HG03095 (cell line): ENCODE data around the gene ERC2.

Source experiments
- ATAC-seq: cut with Tn5 transposase; IDR thresholded peaks from one replicate; pipeline ENCODE4 v1.9.1; 2021; ENCODE audit warnings: moderate library complexity; ENCODE audit not compliant: unreplicated experiment

The ERC2 gene

DNA sequence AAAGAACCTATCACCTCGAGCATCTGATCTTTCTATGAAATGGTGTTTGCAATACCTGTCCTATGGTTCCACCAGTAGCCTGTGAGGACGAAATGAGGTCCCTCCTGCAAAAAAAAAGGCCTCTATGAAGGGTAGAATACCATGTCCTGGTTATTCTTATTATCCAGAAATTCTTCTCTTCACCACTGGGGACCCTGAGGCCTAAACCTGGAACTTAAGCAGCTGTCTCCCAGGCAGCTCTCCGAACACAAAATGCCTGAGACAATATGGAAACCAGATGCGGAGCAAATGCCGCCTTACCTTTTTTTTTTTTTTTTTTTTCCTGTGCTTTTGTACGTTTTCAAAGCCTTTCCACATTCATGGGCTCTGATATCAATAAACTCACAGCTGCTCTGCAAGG is 919.1 kb downstream of the ERC2 start:
- ATAC-seq = no peak

DNA sequence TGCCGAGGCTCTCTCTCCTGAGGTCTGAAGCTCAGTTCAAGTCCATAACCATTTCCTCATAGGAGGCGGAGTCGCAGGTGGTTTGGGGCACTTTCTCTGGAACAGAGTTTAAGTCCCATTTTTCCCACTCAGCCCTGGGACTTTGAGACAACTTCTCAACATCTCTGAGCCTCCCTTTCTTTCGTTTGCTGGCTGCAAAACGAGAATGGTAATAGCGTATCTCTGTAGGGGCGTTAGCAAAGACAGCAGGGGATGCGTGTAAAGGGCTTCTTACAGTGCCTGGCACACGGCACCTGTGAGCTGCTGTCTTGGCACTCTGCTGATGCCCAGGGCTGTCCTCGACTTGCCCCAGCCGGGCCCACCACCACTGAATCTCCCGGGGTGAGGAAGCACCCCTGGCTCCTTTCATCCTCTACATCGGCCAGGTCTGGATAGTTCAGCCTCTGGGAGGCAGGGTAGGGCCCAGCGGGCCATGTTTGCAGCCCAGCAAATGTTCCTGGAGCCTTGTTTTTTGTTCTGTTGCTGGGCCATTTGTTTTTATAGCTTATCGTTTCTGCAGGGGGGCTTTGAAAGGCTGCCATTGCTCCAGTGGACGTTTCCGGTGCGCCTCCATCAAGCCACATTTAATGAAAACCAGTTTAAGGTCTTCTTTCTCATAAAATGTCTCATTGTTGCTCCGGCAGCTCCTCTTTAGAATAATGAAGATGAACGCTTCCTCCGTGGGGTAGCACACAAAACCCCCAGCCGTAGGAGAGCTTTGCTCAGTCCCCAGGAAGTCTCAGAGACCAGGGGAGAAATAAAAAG is 921.2 kb downstream of the ERC2 start:
- ATAC-seq = no peak

DNA sequence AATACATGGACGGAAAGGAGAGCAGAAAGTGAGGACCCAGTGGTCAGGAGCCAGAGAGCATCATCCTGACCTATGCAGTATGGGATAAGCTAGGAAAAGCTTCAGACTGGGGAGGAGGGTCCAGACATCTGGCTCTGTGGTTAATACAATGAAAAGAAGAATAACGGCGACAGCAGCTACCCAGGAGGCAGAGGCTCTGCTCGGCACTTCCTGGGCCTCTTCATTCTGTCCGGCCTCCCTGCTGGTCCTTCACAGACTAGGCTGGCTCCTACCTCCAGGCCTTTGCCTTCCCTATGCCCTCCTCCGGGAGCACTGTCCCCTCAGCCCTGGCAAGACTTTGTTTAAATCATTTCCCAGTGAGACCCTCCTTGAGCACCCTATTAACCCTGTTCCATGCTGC is 922.3 kb downstream of the ERC2 start:
- no peak for ATAC-seq

DNA sequence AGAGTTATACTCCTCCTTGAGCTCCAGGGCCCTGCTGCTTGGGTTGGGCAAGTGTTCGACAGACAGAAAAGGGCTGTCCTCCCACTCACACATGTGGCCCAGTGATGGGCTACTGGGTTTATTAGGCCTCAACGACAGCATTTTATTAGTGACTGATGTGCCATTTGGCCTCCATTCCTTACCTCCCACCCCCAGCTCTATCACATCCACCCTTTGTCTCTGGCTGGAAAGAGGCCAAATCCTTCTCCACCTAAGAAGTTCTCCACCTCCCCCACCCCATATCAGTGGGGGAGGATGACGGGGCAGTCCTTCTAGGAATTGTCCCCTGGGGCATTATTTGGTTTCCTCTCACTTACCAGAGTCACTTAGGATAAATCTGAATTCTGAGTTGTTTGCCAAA is 924.0 kb downstream of the ERC2 start:
- no peak for ATAC-seq

DNA sequence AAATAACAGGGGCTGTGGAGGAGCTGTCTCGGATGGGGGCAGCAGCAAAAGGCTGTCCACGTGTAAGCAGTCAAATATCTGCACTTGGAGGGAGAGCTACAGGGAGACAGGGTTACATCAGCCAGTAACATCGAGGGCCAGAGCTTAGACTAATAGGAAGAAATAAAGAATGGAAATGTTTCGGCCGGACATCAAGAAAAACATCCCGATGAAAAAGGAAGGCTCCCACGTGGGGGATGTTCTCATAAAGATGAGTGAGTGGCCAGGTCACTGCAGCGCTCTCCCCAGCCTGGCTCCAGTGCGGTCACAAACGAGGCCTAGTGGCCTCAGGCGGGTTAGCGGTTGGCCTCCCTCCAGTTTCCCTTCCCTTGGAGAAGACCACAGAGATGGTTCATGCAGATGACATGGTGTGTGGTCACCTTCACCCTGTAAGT is 925.1 kb downstream of the ERC2 start:
- ATAC-seq = no peak

DNA sequence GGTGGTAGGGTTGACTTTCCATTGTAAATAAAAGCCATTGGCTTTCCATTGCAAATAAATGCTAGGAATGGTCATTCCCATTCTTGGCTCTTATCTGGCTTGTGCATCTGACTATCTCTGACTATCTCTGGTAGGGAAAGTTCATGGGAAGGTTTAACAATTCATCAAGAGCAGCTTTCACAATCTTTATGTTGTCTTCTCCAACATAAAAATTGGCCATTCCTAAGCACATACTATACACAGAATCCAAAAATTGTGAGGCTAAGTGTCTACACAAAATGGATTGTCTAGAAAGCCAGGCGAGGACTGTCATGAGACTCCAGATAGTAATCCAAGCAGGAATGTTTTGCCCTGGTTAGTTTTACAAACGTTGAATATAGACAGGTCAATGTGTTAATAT is 926.8 kb downstream of the ERC2 start:
- no peak for ATAC-seq

DNA sequence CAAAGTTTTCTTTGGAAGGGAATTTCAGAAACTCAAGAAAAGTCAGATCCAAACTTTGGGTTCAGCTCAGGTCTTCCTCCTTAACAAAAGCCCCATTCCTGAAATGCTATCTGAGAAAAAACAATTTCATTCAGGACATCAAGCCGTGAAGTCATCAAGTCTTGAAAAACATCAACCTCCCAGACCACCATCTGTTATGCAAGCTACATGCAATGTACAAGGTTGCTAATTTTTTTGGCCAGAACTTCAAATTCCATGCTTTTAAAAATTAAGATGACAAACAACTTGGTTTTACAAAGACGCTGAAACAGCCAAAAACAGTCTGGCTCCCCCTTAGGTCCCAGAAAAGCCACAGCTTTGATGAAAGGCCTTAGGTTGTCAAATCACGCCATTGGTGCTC is 927.3 kb downstream of the ERC2 start:
- ATAC-seq = no peak

DNA sequence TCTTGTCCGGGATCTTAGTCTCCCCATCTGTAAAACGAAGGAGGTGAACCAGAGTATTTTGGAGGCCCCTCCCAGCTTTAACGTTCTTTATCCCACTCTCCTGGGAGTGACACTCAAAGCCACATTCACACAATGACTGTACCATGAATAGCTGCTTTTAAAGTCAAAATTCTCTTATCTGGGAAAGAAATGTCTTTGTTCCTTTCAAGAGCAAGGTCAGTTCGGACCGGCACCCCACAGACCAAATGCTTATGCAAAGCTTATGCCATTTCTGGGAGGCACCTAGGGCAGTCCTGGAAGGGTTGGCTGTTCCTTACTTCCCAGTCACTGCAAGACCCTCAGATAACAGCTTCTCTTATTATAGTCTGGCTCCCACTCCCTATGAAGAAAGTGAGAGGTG is 927.7 kb downstream of the ERC2 start:
- no peak for ATAC-seq

DNA sequence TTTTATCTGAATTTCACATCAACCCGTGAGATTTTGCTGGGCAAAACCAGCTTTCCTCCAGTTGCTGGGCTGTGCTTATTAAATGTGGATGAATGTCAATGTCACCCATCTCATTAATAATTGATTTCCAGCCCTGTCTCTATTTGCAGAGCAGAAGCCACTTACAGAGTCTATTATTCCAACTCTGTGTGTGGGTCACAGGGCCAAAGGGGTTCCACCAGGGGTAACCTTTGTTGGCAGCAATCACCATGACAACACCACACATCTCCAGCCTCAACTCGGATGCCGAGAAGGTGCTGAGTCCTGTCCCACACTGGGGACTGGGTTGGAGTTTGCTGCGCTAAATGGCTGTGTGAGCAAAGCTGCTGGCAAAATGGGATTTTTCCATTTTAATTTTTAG is 930.1 kb downstream of the ERC2 start:
- ATAC-seq = no peak

DNA sequence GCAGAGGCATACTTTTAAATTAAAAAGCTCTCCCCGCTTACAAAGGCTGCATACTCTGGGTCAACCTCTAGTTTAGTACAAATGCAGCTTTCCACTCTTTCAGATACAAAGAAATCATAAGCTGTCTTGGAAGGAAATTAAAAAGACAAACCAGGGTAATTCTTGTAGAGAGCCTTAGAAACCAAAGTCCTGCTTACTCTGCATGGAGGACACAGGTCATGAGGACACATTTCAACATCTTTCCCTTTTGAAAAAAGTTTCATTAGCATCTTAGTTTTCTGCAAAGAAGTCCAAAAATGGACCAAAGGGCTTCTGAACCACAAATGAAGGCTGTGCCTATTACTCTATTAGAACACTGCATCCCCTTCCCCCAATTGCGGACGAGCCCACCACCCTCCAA is 930.7 kb downstream of the ERC2 start:
- no peak for ATAC-seq

DNA sequence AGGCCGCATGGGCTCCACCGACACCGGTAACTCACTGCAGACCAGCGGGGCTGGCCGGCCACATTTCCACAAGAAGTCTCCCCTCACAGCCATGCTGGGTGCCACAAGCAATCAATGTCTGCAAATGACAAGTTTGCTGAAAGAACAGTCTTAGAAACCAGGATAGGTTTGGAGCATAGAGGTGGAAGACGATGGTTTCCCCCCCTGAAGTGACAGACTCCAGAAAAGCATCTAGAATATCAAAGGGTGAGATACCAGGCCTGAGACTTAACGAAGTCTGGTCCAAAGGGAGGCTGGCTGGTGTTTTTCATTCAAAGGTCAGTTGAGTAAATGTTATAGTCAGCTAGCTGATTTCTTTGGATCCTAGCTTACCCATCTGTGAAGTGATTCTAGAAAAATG is 931.1 kb downstream of the ERC2 start:
- ATAC-seq = no peak

DNA sequence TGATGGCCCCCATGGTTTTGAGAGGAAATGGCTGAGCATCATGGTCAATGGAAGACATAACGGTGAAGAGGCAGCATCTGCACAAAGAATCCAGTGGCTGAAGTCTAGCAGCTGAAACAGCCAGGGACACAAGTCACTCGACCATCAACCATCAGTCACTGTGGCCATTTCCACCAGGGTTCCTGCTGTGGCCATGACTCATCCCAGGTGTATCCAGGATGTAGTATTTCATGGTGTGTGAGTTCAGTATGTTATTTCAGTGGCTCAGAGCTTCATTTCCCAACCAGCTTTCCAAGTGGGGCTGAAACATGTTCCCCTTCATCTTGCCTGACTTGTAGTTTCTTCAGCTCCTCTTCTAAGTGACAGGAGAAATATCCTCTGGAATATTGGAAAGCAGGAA is 933.4 kb downstream of the ERC2 start:
- ATAC-seq = no peak

DNA sequence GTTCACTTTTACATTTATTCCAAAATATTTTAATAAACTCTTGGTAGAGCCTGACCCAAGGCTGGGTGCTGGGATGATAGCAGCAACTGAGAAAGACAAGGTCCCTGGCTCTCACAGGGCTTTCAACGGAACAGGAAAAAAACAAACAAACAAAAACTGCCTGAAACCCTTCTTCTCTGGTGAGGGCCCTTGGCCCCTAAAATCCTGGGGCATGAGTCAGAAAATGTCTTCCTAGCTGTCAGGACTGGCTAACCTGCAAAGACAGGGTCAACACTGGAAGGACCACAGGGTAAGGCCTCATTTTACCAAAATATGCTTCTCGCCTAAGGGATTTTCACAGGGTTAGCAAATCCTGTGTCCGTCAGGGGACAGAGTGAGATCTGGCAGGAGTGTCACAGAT is 935.5 kb downstream of the ERC2 start:
- ATAC-seq = no peak

DNA sequence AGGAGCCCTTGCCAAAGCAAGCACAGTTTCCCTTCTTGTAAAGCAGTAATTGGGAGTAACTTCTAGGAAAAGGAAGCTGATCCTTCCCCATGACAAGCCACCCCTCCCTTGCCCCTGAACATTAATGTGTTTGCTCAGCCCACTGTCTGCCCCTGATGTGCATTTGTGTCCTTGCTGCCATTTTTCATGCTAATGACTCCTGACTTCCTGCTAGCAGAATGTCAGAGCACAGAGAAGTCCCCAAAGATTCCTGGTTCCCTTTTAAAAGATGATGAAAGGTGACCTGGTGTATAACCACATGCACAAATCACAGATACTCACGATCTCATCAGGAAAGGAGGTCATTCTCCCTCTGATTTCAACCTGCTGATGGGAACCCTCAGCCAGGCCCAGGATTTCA is 936.9 kb downstream of the ERC2 start:
- ATAC-seq = no peak

DNA sequence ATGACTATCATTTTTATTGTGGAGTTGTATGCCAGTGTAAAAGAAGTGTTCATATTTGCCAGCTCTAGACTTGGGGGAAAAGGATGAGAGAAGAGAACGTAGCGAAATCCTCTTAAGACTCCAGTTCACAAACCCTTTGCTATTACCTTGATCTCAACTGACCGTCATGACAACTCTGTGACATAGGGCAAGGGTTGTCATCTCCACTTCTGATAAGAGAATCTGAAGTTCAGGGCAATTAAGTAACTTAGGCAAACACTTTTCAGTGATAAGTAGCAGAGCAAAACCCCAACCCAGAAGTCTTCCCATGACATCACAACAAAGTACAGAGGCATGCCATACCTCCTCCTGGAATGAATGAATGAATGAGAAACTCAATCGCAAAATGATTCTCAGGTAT is 940.9 kb downstream of the ERC2 start:
- ATAC-seq = no peak

DNA sequence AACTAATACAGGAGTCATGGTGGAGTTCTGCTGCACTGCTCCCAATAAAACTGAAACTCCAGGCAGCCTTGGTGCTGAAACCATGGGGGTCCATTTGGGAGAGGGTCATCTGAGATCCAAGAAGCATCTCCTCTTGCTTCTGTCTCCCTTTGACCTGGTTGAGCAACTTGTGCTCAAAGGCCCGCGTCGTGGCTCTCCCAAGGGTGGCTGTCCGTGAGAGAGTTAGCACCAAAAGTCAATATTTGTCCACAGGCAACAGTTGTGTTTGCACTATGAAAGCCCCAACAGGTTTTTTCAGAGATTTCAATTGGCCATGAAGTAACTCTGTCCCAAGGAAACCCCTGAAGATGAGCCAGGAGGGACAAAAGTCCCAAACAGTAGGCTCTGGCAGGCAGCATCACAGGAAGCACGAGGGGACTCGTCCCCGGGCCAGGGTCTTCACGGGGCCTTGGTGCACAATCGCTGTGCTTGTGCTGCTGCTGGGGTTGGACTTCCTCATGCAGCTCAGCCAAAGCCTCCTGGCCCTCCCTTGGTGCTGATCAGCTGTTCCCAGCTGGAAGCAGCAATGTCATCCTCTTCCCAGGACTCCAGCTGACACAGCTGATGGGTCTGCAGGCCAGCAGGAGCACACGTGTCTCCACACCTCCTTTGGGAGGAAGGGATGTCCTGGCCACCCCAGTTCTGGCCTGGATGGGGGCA is 941.8 kb downstream of the ERC2 start:
- no peak for ATAC-seq

DNA sequence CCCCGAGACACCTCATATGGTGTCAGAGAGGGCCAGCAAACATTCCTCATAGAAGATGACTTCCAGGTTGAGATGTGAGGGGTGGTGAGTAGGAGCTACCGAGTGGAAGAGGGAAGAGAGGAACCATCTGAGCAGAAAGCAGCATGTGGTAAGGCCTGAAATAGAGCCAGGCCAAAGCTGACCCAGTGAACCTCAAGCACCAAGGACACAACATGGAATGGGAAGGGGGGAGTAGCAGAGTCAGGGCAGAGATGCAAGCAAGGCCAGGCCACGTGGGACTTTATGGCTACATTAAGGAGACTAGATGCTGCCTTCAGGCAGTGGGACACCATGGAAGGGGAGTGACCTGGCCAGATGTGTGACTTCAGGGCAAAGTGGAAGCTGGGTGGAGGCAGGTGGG is 942.8 kb downstream of the ERC2 start:
- ATAC-seq = no peak

DNA sequence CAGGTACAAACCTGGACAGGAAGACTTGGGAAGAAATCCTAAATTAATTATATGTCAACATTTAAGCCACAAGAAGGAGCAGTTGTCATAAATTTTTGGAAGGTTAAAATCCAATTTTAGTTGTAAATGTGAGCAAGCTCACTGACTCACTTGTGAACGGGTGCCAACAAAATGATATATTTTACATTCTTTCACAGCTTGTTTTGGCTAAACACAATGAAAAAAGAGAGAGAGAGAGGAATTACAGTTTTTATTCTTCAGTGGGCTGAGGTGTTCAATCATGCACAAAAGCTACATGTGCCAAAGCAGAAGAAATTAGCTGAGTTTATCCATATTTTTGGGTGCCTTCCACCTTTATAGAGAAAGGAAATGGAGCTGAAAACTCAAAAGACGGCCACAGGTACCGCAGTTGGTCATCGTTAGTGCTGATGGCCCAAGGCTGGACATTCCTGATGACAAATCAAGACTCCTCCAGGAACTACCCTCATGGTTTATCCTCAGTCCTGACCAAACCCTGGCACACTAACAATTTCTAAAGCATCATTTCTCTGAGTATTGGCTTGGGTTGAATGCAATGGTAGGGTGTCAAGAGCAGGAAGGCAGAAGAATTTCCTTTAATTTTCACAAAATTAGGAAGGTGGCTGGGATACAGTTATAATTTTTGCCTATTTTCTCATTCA is 943.6 kb downstream of the ERC2 start:
- no peak for ATAC-seq

DNA sequence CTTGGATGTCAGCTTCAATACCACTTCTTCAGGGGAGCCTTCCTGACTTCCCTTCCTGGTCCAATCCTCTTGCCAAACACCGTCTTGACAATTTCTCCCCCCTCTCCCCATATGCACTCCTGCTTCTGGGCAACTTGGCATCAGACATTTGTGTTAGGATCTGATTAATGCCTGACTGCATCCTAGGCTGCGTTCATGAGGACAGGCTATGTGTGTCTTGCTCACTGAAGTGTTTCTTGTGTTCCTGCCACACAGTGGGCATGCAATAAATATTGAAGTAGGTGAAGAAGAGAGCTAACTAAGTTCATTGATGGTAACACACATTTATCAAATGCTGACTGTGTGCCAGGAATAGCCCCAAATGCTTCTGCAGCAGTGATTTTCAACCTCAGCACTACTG is 944.8 kb downstream of the ERC2 start:
- no peak for ATAC-seq

DNA sequence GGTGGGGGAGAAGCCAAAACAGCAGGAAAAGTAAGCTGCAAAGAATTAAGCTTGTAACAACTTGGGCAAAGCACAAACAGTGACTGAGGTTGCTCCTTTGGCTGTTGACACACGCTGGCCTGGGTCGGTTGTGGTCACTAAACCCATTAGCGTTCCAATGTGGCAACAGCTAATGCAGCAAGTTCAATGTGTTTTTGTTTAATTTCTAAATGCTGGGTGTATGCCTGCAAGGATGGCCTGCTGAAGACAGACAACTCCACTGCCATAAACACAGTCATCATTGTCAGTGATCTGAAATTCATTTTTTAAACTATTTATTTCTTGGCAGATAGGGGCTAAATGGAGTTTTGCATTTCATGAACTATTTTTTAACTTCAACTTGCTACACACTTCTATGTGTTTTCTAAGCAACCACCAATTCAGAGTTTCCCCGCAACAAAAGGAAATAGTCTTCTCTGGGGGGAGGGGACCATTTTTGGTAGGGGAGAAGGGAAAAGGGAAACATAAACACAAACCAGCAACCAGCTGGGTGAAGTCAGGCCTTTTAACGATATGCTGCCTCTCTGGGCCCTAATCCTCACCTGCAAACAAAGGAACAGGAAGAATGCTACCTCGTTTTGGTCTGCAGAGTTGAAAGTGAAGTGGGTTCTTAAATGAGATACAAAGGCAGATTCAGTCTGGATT is 946.4 kb downstream of the ERC2 start:
- no peak for ATAC-seq

DNA sequence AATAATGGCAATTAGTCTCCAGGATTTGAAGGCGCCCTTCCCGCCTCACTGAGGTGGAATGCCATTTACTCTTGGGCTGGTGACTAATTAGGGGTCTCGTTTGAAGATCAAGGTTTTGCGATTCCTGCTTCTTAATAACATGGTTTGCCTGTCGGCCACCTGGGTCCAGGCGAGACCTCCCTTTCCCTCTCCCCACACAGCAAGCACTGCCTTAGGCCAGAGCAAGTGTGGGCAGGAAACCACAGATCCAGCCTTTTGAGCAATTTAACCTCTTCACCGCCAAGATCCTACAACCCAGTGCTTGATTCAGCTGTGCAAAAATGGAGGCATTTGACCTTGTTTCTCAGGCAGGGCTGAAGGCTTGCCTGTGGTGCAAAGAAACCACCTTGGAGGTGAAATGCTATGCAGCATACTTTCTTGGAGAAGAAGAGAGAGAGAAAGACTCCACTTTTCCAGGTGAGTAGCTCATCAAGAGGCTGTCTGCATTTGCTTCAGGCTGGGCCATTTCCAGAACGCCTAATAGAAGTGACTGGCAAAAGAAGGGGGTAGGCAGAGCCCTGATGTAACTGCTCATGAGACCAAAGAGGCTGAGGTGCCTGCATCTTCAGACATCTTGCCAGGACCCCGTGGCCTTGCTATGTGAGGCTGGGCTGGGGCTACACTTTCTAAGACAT is 947.1 kb downstream of the ERC2 start:
- ATAC-seq = no peak
